GM12878 (cell line): ENCODE results near the gene NUTM2F. TPM values are rescaled to one million over a fixed set of nuclear protein-coding genes. Genes with fewer than 3 reads are reported as not detected.

Source experiments
- ATAC-seq: fragments of 200-7000 bp; cut with Tn5 transposase; 3 replicates; pipeline ENCODE4 v1.9.1; 2020; ENCODE audit warnings: mild to moderate bottlenecking, moderate library complexity
- BruUV-seq: library from RNA; stranded (reverse); fragments of 400-500 nt; replicated peaks from 2 replicates; lab custom pipeline; 2021; lab: Mats Ljungman, UMichigan
- CTCF ChIA-PET: fragments of 300-600 bp; sonication (Branson Sonifier 250); formaldehyde crosslinking; extraction: SDS; loops from one replicate; lab custom pipeline; 2021; ENCODE audit warnings: inconsistent platforms; lab: Yijun Ruan, JAX
- POLR2A ChIA-PET: fragments of 350-600 bp; formaldehyde crosslinking; extraction: SDS; loops from one replicate; lab custom pipeline; 2021; ENCODE audit warnings: inconsistent platforms; lab: Charles Lee
- RAD21 ChIA-PET: fragments of 300-600 bp; sonication (Branson Sonifier 250); formaldehyde crosslinking; loops from one replicate; lab custom pipeline; 2023; ENCODE audit warnings: antibody characterized with exemption; ENCODE audit not compliant: unreplicated experiment; lab: Charles Lee
- SMC1A ChIA-PET: fragments of 300-600 bp; sonication (Branson Sonifier 250); formaldehyde crosslinking; loops from one replicate; lab custom pipeline; 2023; ENCODE audit not compliant: unreplicated experiment, uncharacterized antibody; lab: Charles Lee
- DNase-seq: peaks from one replicate; pipeline ENCODE4 v3.0.0-alpha.2; 2011; ENCODE audit warnings: low read depth, low spot score
- FAIRE-seq: peaks from 3 replicates; lab custom pipeline; 2011; peaks lifted over from hg19 to GRCh38; lab: Jason Lieb, UNC
- H2AFZ ChIP-seq: 2 replicates; pipeline ENCODE4 v1.6.0; 2011; ENCODE audit warnings: low read depth, low read length, control low read depth; ENCODE audit not compliant: control insufficient read depth
- H3K27ac ChIP-seq: 2 replicates; pipeline ENCODE4 v1.5.1; 2011; ENCODE audit warnings: control low read depth; ENCODE audit not compliant: control insufficient read depth, insufficient read depth
- H3K27me3 ChIP-seq, 2 experiments: replicated peaks in 1 of 2; 2 replicates each; pipeline versions ENCODE4 v1.6.0 to v1.6.1; 2011; ENCODE audit warnings: low read length in 1 of 2; ENCODE audit not compliant: control insufficient read depth in 2 of 2, insufficient read depth in 2 of 2
- H3K36me3 ChIP-seq, 2 experiments: 2 replicates each; pipeline ENCODE4 v1.5.1; 2011; ENCODE audit warnings: low read length in 1 of 2; ENCODE audit not compliant: control insufficient read depth in 2 of 2, insufficient read depth in 2 of 2
- H3K4me1 ChIP-seq: 2 replicates; pipeline ENCODE4 v1.6.1; 2011; ENCODE audit warnings: mild to moderate bottlenecking, low read length, moderate library complexity, mixed read lengths; ENCODE audit not compliant: control insufficient read depth, insufficient read depth
- H3K4me2 ChIP-seq: 2 replicates; pipeline ENCODE4 v1.6.0; 2011; ENCODE audit warnings: control low read depth; ENCODE audit not compliant: control insufficient read depth, insufficient read depth
- H3K4me3 ChIP-seq: fragments of 200-600 bp; sonication (generic); 2 replicates; pipeline ENCODE4 v1.5.1; 2016
- H3K79me2 ChIP-seq: 2 replicates; pipeline ENCODE4 v1.6.0; 2011; ENCODE audit warnings: low read length; ENCODE audit not compliant: control insufficient read depth, insufficient read depth
- H3K9ac ChIP-seq: 2 replicates; pipeline ENCODE4 v1.8.0; 2011; ENCODE audit warnings: low read length, control low read depth, mixed read lengths; ENCODE audit not compliant: control insufficient read depth, insufficient read depth
- H3K9me3 ChIP-seq: replicated peaks from 3 replicates; pipeline ENCODE4 v1.5.1; 2011; ENCODE audit warnings: mild to moderate bottlenecking, low read length; ENCODE audit not compliant: control insufficient read depth, insufficient read depth
- H4K20me1 ChIP-seq: 2 replicates; pipeline ENCODE4 v1.6.0; 2011; ENCODE audit not compliant: control insufficient read depth, insufficient read depth
- CEBPZ ChIP-seq: fragments of 150-350 bp; IDR thresholded peaks from 2 replicates; pipeline ENCODE4 v1.6.1; 2016; ENCODE audit warnings: low read depth, low read length
- ELK1 ChIP-seq: IDR thresholded peaks from 2 replicates; pipeline ENCODE4 v1.6.1; 2012; ENCODE audit warnings: low read depth, low read length, improper control_type of control experiment
- EZH2 ChIP-seq: IDR thresholded peaks from 2 replicates; pipeline ENCODE4 v1.6.1; 2012; ENCODE audit warnings: low read depth, mild to moderate bottlenecking, control low read depth, inconsistent platforms, low read length, borderline replicate concordance; ENCODE audit not compliant: control insufficient read depth
- LARP7 ChIP-seq: fragments of 450-650 bp; IDR thresholded peaks from 2 replicates; pipeline ENCODE4 v1.6.1; 2017; ENCODE audit warnings: mild to moderate bottlenecking
- MEF2B ChIP-seq: fragments of 450-650 bp; IDR thresholded peaks from 2 replicates; pipeline ENCODE4 v1.6.1; 2018; ENCODE audit warnings: mild to moderate bottlenecking, moderate library complexity; ENCODE audit not compliant: partially characterized antibody, poor library complexity, severe bottlenecking
- NR2C2 ChIP-seq: IDR thresholded peaks from 2 replicates; pipeline ENCODE4 v1.6.1; 2011; ENCODE audit warnings: borderline replicate concordance, low read depth; ENCODE audit not compliant: control insufficient read depth, insufficient read length
- NRF1 ChIP-seq: conservative IDR thresholded peaks from 2 replicates; pipeline ENCODE4 v1.6.1; 2011; ENCODE audit warnings: mild to moderate bottlenecking, low read depth, low read length, improper control_type of control experiment
- RUNX3 ChIP-seq: IDR thresholded peaks from 2 replicates; pipeline ENCODE4 v1.6.1; 2012; ENCODE audit warnings: low read length, inconsistent platforms
- SRF ChIP-seq, 2 experiments: IDR thresholded peaks; 2 replicates each; pipeline ENCODE4 v1.6.1; 2011; ENCODE audit warnings: low read depth in 2 of 2, low read length in 2 of 2, mild to moderate bottlenecking in 1 of 2, moderate library complexity in 1 of 2
- ZBTB33 ChIP-seq: fragments of 450-650 bp; IDR thresholded peaks from 2 replicates; pipeline ENCODE4 v1.6.1; 2017; ENCODE audit warnings: mild to moderate bottlenecking
- ZNF384 ChIP-seq: IDR thresholded peaks from 2 replicates; pipeline ENCODE4 v1.6.1; 2012; ENCODE audit warnings: low read depth, mild to moderate bottlenecking, low read length, improper control_type of control experiment, borderline replicate concordance
- ZNF592 ChIP-seq: fragments of 450-650 bp; IDR thresholded peaks from 2 replicates; pipeline ENCODE4 v1.6.1; 2017; ENCODE audit warnings: mild to moderate bottlenecking, moderate library complexity
- WGBS: methylation state at CpG from one replicate; pipeline ENCODE4 v1.1.6; 2016; ENCODE audit warnings: low lambda C conversion rate; ENCODE audit not compliant: insufficient replicate concordance, insufficient coverage; ENCODE audit errors: missing lambda C conversion rate; 5-methylcytosine and 5-hydroxymethylcytosine counted together
- in situ Hi-C: fragments of 300-500 bp; cut with MboI; formaldehyde crosslinking; loops from 9 replicates; pipeline ENCODE4 v1.14.3; 2018; ENCODE audit warnings: mixed read lengths
- intact Hi-C: fragments of 100-400 bp; cut with micrococcal nuclease; formaldehyde crosslinking; loops from one replicate; pipeline ENCODE4 v1.14.2; 2022; ENCODE audit not compliant: unreplicated experiment
- polyA plus RNA-seq, 11 experiments: library from polyadenylated mRNA; depleted of rRNA in 4 of 11; unstranded in 6 of 11; stranded (reverse) in 5 of 11; fragments of >200 nt; fragmentation: Nextera tagmentation in 4 of 11; fragmentation: Illumina TruSeq in 1 of 11; extraction: Ambion mirVana in 4 of 11; extraction: Trizol in 1 of 11; gene quantifications; 1 replicate in 1 of 11; 2 replicates in 10 of 11; pipeline versions ENCODE4 v1.2.1 to v1.2.3, GENCODE V29; 2011 to 2016; ENCODE audit warnings: inconsistent platforms in 2 of 11, missing spikeins in 2 of 11, low read depth in 1 of 11
- total RNA-seq, 4 experiments: library from RNA; depleted of rRNA in 3 of 4; stranded (reverse); fragments of >200 nt in 3 of 4; fragmentation: Illumina TruSeq in 1 of 4; extraction: Trizol in 1 of 4; gene quantifications; 2 replicates each; pipeline versions ENCODE4 v1.2.1 to v1.2.3, GENCODE V29; 2013 to 2021

The NUTM2F gene
- total and polyA plus RNA-seq, 10 of the 15 experiments (the other 5 are each of a cell fraction or from before 2014, with no cell fraction given) = not detected

GRCh38 chr9:94302426-94302825 lies 26.0 kb downstream of the NUTM2F start (continued):
- TF ChIP-seq ELK1 = no peak
- TF ChIP-seq EZH2 = no peak
- no peak for TF ChIP-seq RUNX3
- no peak for TF ChIP-seq NR2C2
- no peak for TF ChIP-seq ZBTB33
- TF ChIP-seq SRF (IDR thresholded peaks at IDR 0.05; ENCODE audit: low read depth in 2 of 2, low read length in 2 of 2) = no peak
- no peak for TF ChIP-seq NRF1

- CTCF ChIA-PET = no interaction called here
- POLR2A ChIA-PET = no interaction called here
- H3K4me1 ChIP-seq = no peaks in the 10 kb centered on the region
- FAIRE-seq = no peak
- WGBS = 82% methylated on average over 5 of the region's 5 CpGs
- no peak for ATAC-seq
- H4K20me1 ChIP-seq = no peaks in the 10 kb centered on the region
- H2AFZ ChIP-seq = no peak overlapping the region
- no peaks in the 10 kb centered on the region for H3K9me3 ChIP-seq
- in situ Hi-C loops = no loop called here
- no peak for DNase-seq
- no peak overlapping the region for H3K27ac ChIP-seq
- H3K36me3 ChIP-seq = peaks cover 2 to 4% of the 10 kb centered on the region in 2 experiments; a peak in 3 of 4 replicates
- H3K79me2 ChIP-seq = no peaks in the 10 kb centered on the region
- BruUV-seq = no TSS peak
- no peak overlapping the region for H3K4me2 ChIP-seq
- H3K9ac ChIP-seq = no peak overlapping the region
- SMC1A ChIA-PET = no interaction called here
- H3K27me3 ChIP-seq = no peaks in the 10 kb centered on the region
- intact Hi-C loops = no loop called here
- RAD21 ChIA-PET = no interaction called here
- no peak overlapping the region for H3K4me3 ChIP-seq
- TF ChIP-seq ZNF384 = no peak
- no peak for TF ChIP-seq CEBPZ
- TF ChIP-seq MEF2B = no peak
- no peak for TF ChIP-seq ZNF592
- TF ChIP-seq LARP7 = no peak
These were observed 26.9 kb downstream of the NUTM2F start for GRCh38 chr9:94301583-94301982.
